ENCODE data around the gene TOP2B. TPM values are rescaled to one million over a fixed set of nuclear protein-coding genes. Genes with fewer than 3 reads are reported as not detected.

TOP2B gene
- total and polyA plus RNA-seq, 9 of the 15 experiments (the other 6 are each of a cell fraction or from before 2014, with no cell fraction given) = 45.3 to 186 (median 134) TPM

DNA sequence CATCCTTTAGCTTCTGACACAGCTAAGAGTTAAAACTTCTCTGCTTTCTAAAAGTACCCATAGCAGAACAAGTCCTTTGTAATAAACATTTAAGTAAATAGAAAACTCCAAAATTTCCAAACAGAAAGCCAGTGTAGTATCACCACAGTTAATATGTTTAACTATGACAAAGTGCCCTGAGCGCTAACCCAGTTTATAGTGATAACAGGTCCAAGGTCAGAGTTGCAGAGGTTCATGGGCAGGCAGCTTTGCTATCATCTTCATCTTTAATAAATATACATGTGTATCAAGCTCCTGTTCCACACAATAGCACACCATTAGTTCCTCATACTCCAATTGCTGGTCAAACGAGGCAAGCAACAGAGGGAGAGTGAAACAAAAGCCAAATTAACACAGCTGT is 12.4 kb upstream of the TOP2B start:
- no peak overlapping the region for H3K4me2 ChIP-seq (ENCODE audit: insufficient read depth, low read length)
- ChIA-PET CTCF (ENCODE audit: low intra/inter-chr PET ratio) (no interaction called here), POLR2A (interaction anchor here (0.7 to 1.2 kb wide), 2 partner anchors 11 to 20 kb away, joined by 3 to 4 read pairs; no protein-coding TSS in a partner anchor)
- no peak overlapping the region for H3K9ac ChIP-seq (ENCODE audit: insufficient read depth in 1 of 2, low read depth in 2 of 2, low read length in 2 of 2)
- H3K4me1 ChIP-seq (replicated peaks in 1 of 2; ENCODE audit: control insufficient read depth in 2 of 2, insufficient read depth in 2 of 2, low read length in 2 of 2) = peaks cover 2 to 5% of the 10 kb centered on the region in 2 experiments; a peak in 1 of 5 replicates
- H3K27me3 ChIP-seq (ENCODE audit: control insufficient read depth in 2 of 2, insufficient read depth in 2 of 2, low read length in 2 of 2) = peaks cover 0 to 21% of the 10 kb centered on the region in 2 experiments; a peak in 2 of 5 replicates
- ATAC-seq = no peak
- WGBS (ENCODE audit: insufficient coverage, low coverage, missing lambda C conversion rate) = 5% methylated on average over 2 of the region's 2 CpGs
- H2AFZ ChIP-seq (ENCODE audit: low read depth, low read length) = no peak overlapping the region
- no peak overlapping the region for H3K4me3 ChIP-seq
- intact Hi-C loops (cut with micrococcal nuclease) (no loop called here), in situ Hi-C loops (cut with MboI) (no loop called here)
- no peaks in the 10 kb centered on the region for H3K36me3 ChIP-seq (ENCODE audit: control insufficient read depth, insufficient read depth, low read length)
- no peaks in the 10 kb centered on the region for H4K20me1 ChIP-seq (replicated peaks; ENCODE audit: control insufficient read depth, insufficient read depth, low read length)
- DNase-seq (ENCODE audit: extremely low read depth in 1 of 4, low spot score in 3 of 4) = no peak
- no peak overlapping the region for H3K27ac ChIP-seq (ENCODE audit: extremely low read depth, low read depth, low read length)
- H3K9me1 ChIP-seq (ENCODE audit: control insufficient read depth, insufficient read depth, low read length) = no peaks in the 10 kb centered on the region
- no peak for FAIRE-seq
- no peaks in the 10 kb centered on the region for H3K79me2 ChIP-seq (ENCODE audit: control insufficient read depth, insufficient read depth, low read length)
- no TSS peak for BruUV-seq (replicated peaks)
- H3K9me3 ChIP-seq (replicated peaks; ENCODE audit: control insufficient read depth, insufficient read depth, low read depth, low read length) = no peaks in the 10 kb centered on the region
- TF ChIP-seq SIN3B (IDR thresholded peaks at IDR 0.05; ENCODE audit: low read depth) (no peak), HMG20A (CRISPR knock-in tag; conservative IDR thresholded peaks at IDR 0.05) (no peak), MAFK (IDR thresholded peaks at IDR 0.05; ENCODE audit: low read length) (no peak), ZNF766 (CRISPR knock-in tag; conservative IDR thresholded peaks at IDR 0.05) (no peak), JUND (IDR thresholded peaks at IDR 0.05; ENCODE audit: borderline replicate concordance, low read depth, low read length) (no peak), JUND (tag; IDR thresholded peaks at IDR 0.05; ENCODE audit: borderline replicate concordance, low read depth, low read length) (no peak), FOXJ3 (CRISPR knock-in tag; IDR thresholded peaks at IDR 0.05) (no peak), NCOA2 (IDR thresholded peaks at IDR 0.05; ENCODE audit: partially characterized antibody in 2 of 2) (no peak), SMAD2 (IDR thresholded peaks at IDR 0.05; ENCODE audit: low read depth, low read length) (no peak), BMI1 (IDR thresholded peaks at IDR 0.05; ENCODE audit: low read length) (no peak), ZNF282 (CRISPR knock-in tag; IDR thresholded peaks at IDR 0.05) (no peak)
- TF ChIP-seq, protein P1, sequence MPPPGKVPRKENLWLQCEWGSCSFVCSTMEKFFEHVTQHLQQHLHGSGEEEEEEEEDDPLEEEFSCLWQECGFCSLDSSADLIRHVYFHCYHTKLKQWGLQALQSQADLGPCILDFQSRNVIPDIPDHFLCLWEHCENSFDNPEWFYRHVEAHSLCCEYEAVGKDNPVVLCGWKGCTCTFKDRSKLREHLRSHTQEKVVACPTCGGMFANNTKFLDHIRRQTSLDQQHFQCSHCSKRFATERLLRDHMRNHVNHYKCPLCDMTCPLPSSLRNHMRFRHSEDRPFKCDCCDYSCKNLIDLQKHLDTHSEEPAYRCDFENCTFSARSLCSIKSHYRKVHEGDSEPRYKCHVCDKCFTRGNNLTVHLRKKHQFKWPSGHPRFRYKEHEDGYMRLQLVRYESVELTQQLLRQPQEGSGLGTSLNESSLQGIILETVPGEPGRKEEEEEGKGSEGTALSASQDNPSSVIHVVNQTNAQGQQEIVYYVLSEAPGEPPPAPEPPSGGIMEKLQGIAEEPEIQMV (tag; conservative IDR thresholded peaks at IDR 0.05; ENCODE audit: low read depth) = no peak
- TF ChIP-seq, protein P2, sequence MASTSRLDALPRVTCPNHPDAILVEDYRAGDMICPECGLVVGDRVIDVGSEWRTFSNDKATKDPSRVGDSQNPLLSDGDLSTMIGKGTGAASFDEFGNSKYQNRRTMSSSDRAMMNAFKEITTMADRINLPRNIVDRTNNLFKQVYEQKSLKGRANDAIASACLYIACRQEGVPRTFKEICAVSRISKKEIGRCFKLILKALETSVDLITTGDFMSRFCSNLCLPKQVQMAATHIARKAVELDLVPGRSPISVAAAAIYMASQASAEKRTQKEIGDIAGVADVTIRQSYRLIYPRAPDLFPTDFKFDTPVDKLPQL (IDR thresholded peaks at IDR 0.05; ENCODE audit: extremely low read depth, insufficient read length) = no peak
- TF ChIP-seq, protein P3, sequence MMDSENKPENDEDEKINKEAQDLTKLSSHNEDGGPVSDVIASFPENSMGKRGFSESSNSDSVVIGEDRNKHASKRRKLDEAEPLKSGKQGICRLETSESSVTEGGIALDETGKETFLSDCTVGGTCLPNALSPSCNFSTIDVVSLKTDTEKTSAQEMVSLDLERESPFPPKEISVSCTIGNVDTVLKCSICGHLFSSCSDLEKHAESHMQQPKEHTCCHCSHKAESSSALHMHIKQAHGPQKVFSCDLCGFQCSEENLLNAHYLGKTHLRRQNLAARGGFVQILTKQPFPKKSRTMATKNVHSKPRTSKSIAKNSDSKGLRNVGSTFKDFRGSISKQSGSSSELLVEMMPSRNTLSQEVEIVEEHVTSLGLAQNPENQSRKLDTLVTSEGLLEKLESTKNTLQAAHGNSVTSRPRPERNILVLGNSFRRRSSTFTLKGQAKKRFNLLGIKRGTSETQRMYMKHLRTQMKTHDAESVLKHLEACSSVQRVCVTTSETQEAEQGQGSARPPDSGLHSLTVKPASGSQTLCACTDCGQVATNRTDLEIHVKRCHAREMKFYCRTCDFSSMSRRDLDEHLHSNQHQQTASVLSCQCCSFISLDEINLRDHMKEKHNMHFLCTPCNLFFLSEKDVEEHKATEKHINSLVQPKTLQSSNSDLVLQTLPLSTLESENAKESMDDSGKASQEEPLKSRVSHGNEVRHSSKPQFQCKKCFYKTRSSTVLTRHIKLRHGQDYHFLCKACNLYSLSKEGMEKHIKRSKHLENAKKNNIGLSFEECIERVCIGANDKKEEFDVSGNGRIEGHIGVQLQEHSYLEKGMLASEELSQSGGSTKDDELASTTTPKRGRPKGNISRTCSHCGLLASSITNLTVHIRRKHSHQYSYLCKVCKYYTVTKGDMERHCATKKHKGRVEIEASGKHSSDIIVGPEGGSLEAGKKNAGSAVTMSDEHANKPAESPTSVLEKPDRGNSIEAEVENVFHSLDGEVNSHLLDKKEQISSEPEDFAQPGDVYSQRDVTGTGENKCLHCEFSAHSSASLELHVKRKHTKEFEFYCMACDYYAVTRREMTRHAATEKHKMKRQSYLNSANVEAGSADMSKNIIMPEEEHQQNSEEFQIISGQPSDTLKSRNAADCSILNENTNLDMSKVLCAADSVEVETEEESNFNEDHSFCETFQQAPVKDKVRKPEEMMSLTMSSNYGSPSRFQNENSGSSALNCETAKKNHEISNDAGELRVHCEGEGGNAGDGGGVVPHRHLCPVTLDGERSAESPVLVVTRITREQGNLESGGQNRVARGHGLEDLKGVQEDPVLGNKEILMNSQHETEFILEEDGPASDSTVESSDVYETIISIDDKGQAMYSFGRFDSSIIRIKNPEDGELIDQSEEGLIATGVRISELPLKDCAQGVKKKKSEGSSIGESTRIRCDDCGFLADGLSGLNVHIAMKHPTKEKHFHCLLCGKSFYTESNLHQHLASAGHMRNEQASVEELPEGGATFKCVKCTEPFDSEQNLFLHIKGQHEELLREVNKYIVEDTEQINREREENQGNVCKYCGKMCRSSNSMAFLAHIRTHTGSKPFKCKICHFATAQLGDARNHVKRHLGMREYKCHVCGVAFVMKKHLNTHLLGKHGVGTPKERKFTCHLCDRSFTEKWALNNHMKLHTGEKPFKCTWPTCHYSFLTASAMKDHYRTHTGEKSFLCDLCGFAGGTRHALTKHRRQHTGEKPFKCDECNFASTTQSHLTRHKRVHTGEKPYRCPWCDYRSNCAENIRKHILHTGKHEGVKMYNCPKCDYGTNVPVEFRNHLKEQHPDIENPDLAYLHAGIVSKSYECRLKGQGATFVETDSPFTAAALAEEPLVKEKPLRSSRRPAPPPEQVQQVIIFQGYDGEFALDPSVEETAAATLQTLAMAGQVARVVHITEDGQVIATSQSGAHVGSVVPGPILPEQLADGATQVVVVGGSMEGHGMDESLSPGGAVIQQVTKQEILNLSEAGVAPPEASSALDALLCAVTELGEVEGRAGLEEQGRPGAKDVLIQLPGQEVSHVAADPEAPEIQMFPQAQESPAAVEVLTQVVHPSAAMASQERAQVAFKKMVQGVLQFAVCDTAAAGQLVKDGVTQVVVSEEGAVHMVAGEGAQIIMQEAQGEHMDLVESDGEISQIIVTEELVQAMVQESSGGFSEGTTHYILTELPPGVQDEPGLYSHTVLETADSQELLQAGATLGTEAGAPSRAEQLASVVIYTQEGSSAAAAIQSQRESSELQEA (IDR thresholded peaks at IDR 0.05; ENCODE audit: low read depth) = no peak
